GM19324 (cell line): Measurements from ENCODE around the gene RAD1.
A peak's percentile ranks its signal among the peaks of the same experiment; 100 is the strongest.

Experiments
- ATAC-seq: cut with Tn5 transposase; IDR thresholded peaks from one replicate; pipeline ENCODE4 v1.9.1; 2021; ENCODE audit warnings: mild to moderate bottlenecking, moderate library complexity; ENCODE audit not compliant: unreplicated experiment, low FRiP score

RAD1 gene

GRCh38 chr5:34918025-34918424 is 2.7 kb upstream of the RAD1 start:
- no peak for ATAC-seq

DNA sequence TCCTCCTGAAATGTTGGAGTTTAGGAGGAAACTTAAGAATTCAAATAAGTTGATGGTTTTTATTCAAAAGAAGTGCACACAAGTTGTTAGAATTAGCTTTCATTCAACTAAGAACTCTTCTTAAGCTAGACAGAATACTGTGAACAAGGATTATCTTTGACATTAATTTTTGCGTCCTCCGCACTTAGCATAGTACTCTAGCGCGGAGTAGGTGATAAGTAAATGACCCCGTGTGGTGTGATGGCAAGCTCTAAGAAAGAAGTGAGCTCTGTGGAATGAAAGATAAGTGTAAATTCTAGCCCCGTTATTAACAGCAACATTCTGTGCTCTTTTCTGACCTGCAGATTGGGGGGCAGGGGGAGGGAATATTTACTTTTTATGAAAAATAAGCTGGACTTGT is 1.2 kb upstream of the RAD1 start:
- no peak for ATAC-seq

- peak; percentile 18 for ATAC-seq
These were observed 520 bp upstream of the RAD1 start for GRCh38 chr5:34915856-34916192.

- ATAC-seq = peak; percentile 18
These were observed 599 bp downstream of the RAD1 start for GRCh38 chr5:34914671-34915138.

- ATAC-seq = no peak
These were observed 2.2 kb downstream of the RAD1 start for GRCh38 chr5:34913072-34913471.

- ATAC-seq = no peak
These were observed 9.7 kb downstream of the RAD1 start for GRCh38 chr5:34905564-34905963.

DNA sequence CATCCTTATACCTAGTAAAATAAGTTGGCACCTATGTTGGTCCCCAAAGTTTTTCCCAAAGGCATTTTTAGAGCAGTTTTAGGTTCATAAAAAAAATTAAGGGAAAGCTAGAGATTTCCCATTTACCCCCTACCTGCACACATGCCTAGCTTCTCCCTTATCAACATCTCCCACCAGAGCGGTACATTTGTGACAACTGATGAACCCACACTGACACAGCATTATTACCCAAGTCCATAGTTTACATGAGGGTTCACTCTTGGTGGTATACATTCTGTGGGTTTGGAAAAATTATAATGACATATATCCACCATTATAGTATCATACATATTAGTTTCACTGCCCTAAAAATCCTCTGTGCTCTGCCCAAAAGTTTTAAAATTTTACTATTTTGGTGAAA is 12.0 kb downstream of the RAD1 start:
- no peak for ATAC-seq

DNA sequence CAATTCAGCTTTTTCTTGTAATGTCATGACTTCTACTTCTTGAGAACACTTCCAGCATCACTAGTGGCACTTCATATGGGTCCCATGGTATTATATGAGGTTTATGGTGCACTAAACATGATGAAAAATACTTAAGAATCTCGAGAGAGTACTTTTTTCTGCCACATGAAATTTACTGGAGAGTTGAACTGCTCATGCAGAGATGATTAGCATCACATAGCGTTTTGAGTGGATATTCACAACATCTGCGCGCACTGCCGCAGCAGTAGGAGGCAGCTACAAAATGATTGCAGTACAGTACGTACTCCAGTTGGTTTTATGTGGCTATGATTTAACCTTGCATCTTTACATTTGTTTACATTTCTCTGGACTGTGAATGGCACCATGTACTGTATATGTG is 14.7 kb downstream of the RAD1 start:
- no peak for ATAC-seq

GRCh38 chr5:34899066-34899465 is 16.2 kb downstream of the RAD1 start:
- ATAC-seq = no peak

DNA sequence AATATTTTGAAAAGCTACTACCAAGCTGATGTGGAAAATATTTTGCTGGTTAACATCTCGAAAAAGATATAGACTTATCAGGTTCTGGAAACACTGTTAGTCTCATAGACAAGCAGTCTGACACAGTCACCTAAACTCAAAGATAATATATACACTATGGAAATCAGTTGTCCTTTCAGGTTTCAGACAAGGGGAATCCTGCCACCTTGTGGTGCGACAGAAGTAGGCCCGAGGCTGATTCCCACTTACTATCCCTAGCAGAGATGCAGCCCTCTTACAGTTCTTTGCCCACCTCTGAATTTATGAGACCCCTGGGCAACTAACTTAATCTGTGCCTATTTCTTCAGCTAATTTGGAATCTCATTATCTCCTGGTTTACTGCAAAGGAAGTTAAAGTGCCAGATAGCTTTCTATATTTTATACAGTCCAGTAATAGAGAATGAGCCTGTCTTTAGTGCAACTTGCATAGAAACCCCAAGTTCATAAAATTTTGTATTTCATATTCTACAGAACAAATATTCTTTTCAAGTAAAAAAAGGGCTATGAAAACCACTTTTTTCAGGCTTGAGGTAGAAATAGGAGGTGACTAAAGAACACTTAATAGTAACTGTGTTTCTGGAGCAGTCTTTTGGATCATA is 16.9 kb downstream of the RAD1 start:
- ATAC-seq = peak; percentile 86

DNA sequence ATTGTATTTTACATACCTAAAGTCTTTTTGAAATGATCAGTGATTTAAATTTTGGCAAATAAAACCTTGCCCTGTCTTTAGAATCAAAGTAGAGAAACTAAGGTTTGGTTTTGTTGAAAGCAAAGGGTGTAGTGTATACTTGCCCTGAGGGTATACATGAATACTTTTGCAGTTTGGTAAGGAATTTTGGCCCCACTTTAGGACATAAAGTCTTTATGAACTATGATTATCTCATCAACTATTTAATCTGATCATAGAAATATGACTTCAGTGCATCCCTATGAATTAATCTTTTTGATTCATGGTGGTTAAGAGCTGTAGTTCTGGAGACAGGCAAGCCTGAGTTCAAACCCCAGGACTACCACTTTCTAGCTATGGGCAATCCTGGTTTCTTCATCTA is 17.7 kb downstream of the RAD1 start:
- no peak for ATAC-seq

DNA sequence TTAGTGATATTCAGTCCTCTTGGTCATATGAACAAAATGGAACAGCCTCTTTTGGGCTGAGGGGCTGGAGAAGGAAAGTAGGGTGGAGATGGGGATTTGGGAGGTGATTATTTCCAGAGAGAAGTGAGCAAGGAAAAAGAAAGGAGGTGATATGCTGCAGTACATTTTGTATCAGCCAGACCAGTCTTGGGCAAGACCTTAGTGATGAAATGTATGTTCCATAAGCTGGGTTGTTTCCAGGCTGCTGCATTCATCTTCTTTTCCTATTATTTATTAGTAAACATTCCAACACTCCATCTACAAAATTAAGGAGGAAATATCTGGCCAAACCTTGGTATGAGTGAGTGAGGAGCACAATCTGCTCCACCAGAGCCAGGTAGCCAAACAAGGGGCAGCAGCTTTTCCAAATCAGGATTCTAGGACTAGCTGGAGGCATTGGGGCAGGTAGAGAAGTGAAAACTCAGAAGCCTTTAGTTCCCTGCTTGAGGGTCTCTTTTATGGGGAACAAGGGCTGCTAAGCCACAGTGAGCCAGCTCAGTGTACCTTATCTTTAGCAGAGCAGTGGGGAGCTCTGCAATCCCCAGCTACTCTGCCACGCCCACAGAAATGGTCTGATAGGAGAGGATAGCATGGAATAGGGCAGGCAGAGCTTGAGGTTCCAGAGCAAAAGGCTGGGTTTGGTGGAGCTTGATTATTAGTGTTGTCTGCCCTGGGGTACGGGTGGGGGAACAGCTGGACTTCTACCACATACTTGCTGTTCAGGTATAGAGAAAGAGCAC is 19.5 kb downstream of the RAD1 start:
- ATAC-seq = no peak

DNA sequence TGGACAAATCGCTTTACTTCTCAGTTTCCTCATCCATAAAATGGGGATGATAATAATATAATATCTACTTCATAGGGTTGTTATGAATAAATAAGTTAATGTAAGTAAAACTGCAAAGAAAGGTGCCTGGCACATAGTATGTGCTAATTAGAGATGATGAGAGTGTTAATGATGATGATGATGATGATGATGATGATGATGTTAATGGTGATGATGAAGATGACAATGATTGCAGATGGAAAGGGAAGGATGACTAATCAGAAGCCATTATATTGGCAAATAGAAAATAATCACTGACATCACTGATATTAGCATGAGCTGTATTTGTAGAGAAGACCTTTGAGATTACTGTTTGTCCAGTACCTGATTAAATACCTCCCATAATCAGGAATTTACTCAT is 20.6 kb downstream of the RAD1 start:
- ATAC-seq = no peak

DNA sequence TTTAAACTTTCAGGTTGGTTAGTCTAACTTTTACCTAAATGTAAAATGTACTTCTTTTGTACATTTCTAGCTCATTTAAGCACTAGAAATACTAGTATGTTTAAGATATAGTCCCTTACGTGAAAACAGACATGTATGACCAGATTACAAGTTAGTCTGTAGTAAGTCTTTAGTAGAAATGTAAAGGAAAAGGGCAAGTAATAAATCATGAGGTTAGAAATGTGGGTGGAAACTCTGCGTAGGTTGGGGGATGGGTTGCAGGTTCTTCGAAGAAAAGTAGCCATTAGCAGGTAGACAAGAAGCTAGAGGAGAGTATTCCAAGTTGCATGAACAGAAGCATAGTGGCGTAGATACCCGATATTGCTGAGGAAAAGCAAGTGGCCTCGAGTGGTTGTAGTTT is 22.9 kb downstream of the RAD1 start:
- no peak for ATAC-seq

- ATAC-seq = no peak
These were observed 23.3 kb downstream of the RAD1 start for GRCh38 chr5:34891981-34892380.

DNA sequence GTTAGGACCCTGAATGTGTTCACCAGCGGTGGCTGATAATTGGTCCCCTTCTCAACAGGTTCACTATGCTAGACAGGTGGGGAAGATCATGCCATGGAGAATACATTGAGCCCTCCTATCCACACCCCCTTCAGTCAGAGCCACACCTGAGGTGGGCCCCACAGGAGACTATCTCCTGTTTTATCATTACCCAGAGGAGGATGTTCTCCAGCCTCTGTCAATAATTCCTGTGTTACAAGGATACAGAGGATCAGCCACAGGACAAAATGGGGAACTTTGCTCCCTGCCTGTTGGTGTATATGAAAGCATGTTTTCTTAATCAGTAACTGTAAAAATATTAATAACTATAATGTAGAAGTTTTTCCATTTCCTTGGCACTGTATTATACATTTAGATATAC is 25.9 kb downstream of the RAD1 start:
- no peak for ATAC-seq

- ATAC-seq = no peak
These were observed 28.7 kb downstream of the RAD1 start for GRCh38 chr5:34886392-34887119.

- ATAC-seq = no peak
These were observed 34.1 kb downstream of the RAD1 start for GRCh38 chr5:34881246-34881645.

DNA sequence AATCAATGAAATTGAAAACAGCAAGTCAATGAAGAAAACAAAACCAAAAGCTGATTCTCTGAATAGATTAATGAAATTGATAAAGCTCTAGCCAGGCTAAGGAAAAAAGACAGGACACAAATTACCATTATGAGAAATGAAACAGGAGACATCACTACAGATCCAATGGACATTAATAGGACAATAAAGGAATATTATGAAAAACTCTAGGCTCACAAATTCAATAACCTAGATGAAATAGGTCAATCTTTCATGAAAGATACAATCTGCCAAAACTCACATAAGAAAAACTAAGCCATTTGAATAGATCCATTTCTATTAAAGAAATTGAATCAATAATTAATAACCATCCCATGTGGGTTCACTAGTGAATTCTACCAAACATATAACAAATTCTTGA is 39.0 kb downstream of the RAD1 start:
- no peak for ATAC-seq

DNA sequence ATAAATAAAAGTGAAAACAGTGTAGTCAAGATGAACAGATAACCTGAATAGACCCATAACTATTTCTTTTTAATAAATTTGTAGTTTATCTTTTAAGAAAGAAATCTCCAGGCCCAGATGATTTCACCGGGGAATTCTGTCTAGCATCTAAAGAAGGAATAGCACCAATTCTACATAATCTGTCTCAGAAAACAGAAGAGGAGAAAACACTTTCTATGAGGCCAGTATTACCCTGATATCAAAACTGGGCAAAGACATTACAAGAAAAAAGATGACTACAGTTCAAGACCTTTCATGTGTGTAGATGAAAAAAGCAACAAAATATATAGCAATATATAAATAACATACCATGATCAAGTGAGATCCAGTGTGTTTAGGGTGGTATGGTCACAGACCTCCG is 44.9 kb downstream of the RAD1 start:
- no peak for ATAC-seq

DNA sequence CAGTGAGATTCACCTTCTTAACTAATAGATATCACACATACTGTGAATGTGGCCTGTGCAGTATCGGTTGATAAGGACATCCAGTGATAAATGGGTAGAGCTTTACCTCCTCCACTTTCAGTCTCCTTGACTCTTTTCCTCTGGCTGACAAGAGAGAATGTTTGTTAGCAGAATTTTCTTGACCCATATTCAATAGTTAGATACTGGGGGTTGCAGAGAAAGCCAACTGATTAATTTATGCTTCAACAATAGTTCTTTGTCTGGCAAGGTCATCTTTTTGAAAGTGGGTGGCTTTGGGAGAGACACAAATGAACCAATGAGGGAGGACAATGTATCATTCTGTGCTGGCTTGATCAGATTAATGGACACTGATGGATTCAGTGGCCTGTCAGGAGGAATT is 46.0 kb downstream of the RAD1 start:
- no peak for ATAC-seq

- ATAC-seq = no peak
These were observed 46.5 kb downstream of the RAD1 start for GRCh38 chr5:34868791-34869190.
